BJ (cell line): ENCODE data around the gene CD109. TPM values are rescaled to one million over a fixed set of nuclear protein-coding genes. Genes with fewer than 3 reads are reported as not detected.
A peak's percentile ranks its signal among the peaks of the same experiment; 100 is the strongest.

Experiments used
- CTCF ChIA-PET: fragments of 350-600 bp; formaldehyde crosslinking; extraction: SDS; loops from one replicate; lab custom pipeline; 2021; ENCODE audit warnings: antibody characterized with exemption, inconsistent platforms; lab: Yijun Ruan, JAX
- POLR2A ChIA-PET: fragments of 300-600 bp; sonication (Branson Sonifier 250); formaldehyde crosslinking; extraction: SDS; loops from one replicate; lab custom pipeline; 2021; ENCODE audit warnings: antibody characterized with exemption; lab: Charles Lee
- DNase-seq: peaks from one replicate; pipeline ENCODE4 v3.0.0-alpha.2; 2011; ENCODE audit warnings: low read depth
- H3K27me3 ChIP-seq: 2 replicates; pipeline ENCODE4 v1.6.0; 2011; ENCODE audit warnings: low read length; ENCODE audit not compliant: control insufficient read depth, insufficient read depth
- H3K36me3 ChIP-seq: 2 replicates; pipeline ENCODE4 v1.5.1; 2011; ENCODE audit warnings: low read length; ENCODE audit not compliant: control insufficient read depth, insufficient read depth
- H3K4me3 ChIP-seq: 2 replicates; pipeline ENCODE4 v1.5.1; 2011; ENCODE audit warnings: low read depth, mild to moderate bottlenecking, control low read depth, low read length
- polyA plus RNA-seq: library from polyadenylated mRNA; depleted of rRNA; stranded (reverse); fragments of >200 nt; gene quantifications from 2 replicates; pipeline ENCODE4 v1.2.3, GENCODE V29; 2011
- TF ChIP-seq, protein P1 (sequence below): IDR thresholded peaks from 2 replicates; pipeline ENCODE4 v1.5.1; 2011; ENCODE audit warnings: low read depth, mild to moderate bottlenecking, control low read depth, inconsistent platforms, low read length, moderate library complexity; ENCODE audit not compliant: insufficient read depth

CD109 gene
- polyA plus RNA-seq, 1 experiment, result 14.7 TPM

GRCh38 chr6:73699676-73700459 is 3.9 kb downstream of the CD109 start:
- Histone ChIP-seq H3K36me3 (no peaks in the 10 kb centered on the region), H3K27me3 (no peaks in the 10 kb centered on the region), H3K4me3 (no peak overlapping the region)
- POLR2A ChIA-PET, result interaction anchor here (0.6 kb wide), 1 partner anchor 1506 kb away, joined by 4 read pairs; the partner anchor contains the start of gene COL12A1
- TF ChIP-seq, protein P1, sequence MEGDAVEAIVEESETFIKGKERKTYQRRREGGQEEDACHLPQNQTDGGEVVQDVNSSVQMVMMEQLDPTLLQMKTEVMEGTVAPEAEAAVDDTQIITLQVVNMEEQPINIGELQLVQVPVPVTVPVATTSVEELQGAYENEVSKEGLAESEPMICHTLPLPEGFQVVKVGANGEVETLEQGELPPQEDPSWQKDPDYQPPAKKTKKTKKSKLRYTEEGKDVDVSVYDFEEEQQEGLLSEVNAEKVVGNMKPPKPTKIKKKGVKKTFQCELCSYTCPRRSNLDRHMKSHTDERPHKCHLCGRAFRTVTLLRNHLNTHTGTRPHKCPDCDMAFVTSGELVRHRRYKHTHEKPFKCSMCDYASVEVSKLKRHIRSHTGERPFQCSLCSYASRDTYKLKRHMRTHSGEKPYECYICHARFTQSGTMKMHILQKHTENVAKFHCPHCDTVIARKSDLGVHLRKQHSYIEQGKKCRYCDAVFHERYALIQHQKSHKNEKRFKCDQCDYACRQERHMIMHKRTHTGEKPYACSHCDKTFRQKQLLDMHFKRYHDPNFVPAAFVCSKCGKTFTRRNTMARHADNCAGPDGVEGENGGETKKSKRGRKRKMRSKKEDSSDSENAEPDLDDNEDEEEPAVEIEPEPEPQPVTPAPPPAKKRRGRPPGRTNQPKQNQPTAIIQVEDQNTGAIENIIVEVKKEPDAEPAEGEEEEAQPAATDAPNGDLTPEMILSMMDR, result no peak
- CTCF ChIA-PET, result no interaction called here
- DNase-seq, result no peak

DNA sequence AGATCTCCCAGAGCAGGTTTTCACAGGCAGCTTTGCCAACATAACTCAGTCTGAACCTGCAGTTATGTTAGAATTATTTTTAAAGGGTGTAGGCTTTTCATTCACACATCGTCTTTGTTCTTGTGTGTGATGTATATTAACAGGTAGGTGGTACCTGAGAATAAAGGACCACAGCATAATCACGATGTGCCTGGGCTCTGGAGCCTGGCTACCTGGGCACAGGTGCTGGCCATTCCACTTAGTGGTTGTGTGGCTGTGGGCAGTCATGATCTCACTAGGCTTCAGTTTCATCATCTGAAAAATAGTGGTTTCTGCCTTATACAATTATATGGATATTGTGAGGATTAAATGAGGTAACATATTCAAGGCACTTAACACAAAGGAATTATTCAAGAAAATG is 6.4 kb downstream of the CD109 start:
- no peak for DNase-seq
- H3K36me3 ChIP-seq, result 0 out of 2 replicates have a peak, but pooled peaks cover 3% of the 10 kb centered on the region
- H3K4me3 ChIP-seq, result no peak overlapping the region
- ChIA-PET POLR2A (no interaction called here), CTCF (interaction anchor here (0.7 to 1.9 kb wide), 3 partner anchors 26 to 1508 kb away, joined by 3 to 4 read pairs (median 3); no protein-coding TSS in a partner anchor)
- no peaks in the 10 kb centered on the region for H3K27me3 ChIP-seq
- TF ChIP-seq, protein P1, result no peak

- POLR2A ChIA-PET, result no interaction called here
- TF ChIP-seq, protein P1, result no peak
- CTCF ChIA-PET, result interaction anchor here (0.9 to 1.9 kb wide), 4 partner anchors 9 to 1507 kb away, joined by 3 to 8 read pairs (median 4); no protein-coding TSS in a partner anchor
- Histone ChIP-seq H3K36me3 (0 out of 2 replicates have a peak, but pooled peaks cover 3% of the 10 kb centered on the region), H3K4me3 (no peak overlapping the region), H3K27me3 (no peaks in the 10 kb centered on the region)
- DNase-seq, result no peak
Measured at GRCh38 chr6:73703466-73703865, 7.5 kb downstream of the CD109 start.

DNA sequence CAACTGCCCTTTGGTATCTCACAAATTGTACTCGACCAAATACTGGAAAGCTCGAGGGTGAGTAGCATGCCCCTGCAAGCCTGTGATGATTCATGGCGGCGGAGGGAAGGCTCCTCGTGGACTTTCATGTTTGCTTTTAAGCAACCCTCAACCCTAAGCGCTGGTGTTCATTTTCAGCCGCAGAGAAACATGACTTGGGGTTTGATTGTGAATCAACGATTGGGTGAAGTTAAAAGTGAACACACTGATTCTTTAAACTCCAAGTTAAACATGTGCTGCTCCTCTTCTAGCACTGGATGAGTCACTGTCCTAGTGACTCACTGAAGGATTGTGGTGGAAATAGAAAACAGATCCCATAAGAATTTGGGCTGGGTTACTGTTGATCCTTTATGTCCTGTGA is 8.3 kb downstream of the CD109 start:
- peak; percentile 97 for DNase-seq
- ChIA-PET POLR2A (no interaction called here), CTCF (interaction anchor here (1.3 to 1.9 kb wide), 3 partner anchors 29 to 1506 kb away, joined by 4 to 8 read pairs (median 4); no protein-coding TSS in a partner anchor)
- 0 out of 2 replicates have a peak, but pooled peaks cover 3% of the 10 kb centered on the region for H3K36me3 ChIP-seq
- TF ChIP-seq, protein P1, result no peak
- H3K27me3 ChIP-seq, result no peaks in the 10 kb centered on the region
- H3K4me3 ChIP-seq, result no peak overlapping the region

DNA sequence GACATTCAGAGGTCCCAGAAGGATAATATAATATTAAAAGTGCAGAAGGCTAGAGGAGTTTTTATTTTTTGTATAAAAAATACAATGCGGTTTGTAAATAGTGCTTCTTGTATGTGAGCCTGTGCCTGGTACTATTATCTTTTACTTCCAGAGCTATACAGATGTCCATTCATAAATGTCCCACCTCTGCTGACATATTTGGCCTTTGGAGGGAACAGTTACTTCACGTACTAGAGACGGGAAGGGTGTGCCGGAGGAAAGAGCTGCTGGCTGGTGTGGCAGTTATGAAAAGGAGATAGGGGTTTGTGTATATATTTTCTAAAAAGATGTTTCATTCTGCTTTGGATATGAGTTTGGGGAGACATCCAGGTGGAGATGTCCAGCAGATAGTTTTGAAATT is 8.8 kb downstream of the CD109 start:
- no peak for DNase-seq
- Histone ChIP-seq H3K4me3 (no peak overlapping the region), H3K36me3 (0 out of 2 replicates have a peak, but pooled peaks cover 3% of the 10 kb centered on the region), H3K27me3 (no peaks in the 10 kb centered on the region)
- TF ChIP-seq, protein P1, result no peak
- CTCF ChIA-PET, result interaction anchor here (0.6 to 1.3 kb wide), 3 partner anchors 10 to 1504 kb away, joined by 3 to 6 read pairs (median 4); no protein-coding TSS in a partner anchor
- POLR2A ChIA-PET, result no interaction called here
